Trophoblast cell (in vitro differentiated cells and primary cell): Measurements from ENCODE around the gene C13orf42.

ENCODE experiments used
- DNase-seq, 2 donors: peaks; one replicate each; pipeline ENCODE4 v3.0.0-alpha.2; 2016
- H2AFZ ChIP-seq: 2 replicates; pipeline ENCODE4 v1.6.1; 2013; ENCODE audit warnings: low read length, moderate library complexity, mild to moderate bottlenecking; ENCODE audit not compliant: insufficient read depth, poor library complexity
- H2AK5ac ChIP-seq: 2 replicates; pipeline ENCODE4 v1.6.1; 2013; ENCODE audit warnings: mild to moderate bottlenecking, low read length
- H2BK120ac ChIP-seq: 2 replicates; pipeline ENCODE4 v1.6.1; 2013; ENCODE audit warnings: low read length, mild to moderate bottlenecking, moderate library complexity; ENCODE audit not compliant: insufficient read depth, poor library complexity
- H2BK12ac ChIP-seq: 2 replicates; pipeline ENCODE4 v1.6.1; 2013; ENCODE audit warnings: mild to moderate bottlenecking, low read length, moderate library complexity
- H2BK5ac ChIP-seq: 2 replicates; pipeline ENCODE4 v1.6.1; 2013; ENCODE audit warnings: low read length, low read depth, moderate library complexity, mild to moderate bottlenecking; ENCODE audit not compliant: poor library complexity
- H3K14ac ChIP-seq: 2 replicates; pipeline ENCODE4 v1.6.1; 2013; ENCODE audit warnings: mild to moderate bottlenecking, low read length
- H3K18ac ChIP-seq: 2 replicates; pipeline ENCODE4 v1.6.1; 2013; ENCODE audit warnings: mild to moderate bottlenecking, low read length
- H3K23ac ChIP-seq: 2 replicates; pipeline ENCODE4 v1.6.1; 2013; ENCODE audit warnings: low read length
- H3K27ac ChIP-seq: 2 replicates; pipeline ENCODE4 v1.5.1; 2013; ENCODE audit warnings: low read depth, mild to moderate bottlenecking, inconsistent platforms, low read length, moderate library complexity
- H3K27me3 ChIP-seq: 2 replicates; pipeline ENCODE4 v1.6.1; 2013; ENCODE audit warnings: inconsistent platforms, mild to moderate bottlenecking, low read length, moderate library complexity; ENCODE audit not compliant: insufficient read depth
- H3K36me3 ChIP-seq, 2 experiments: 1 replicate in 1 of 2; 2 replicates in 1 of 2; pipeline ENCODE4 v1.6.1; 2013; ENCODE audit warnings: low read length in 2 of 2, mild to moderate bottlenecking in 2 of 2, moderate library complexity in 1 of 2; ENCODE audit not compliant: insufficient read depth in 2 of 2, control insufficient read depth in 1 of 2
- H3K4ac ChIP-seq: 2 replicates; pipeline ENCODE4 v1.6.1; 2013; ENCODE audit warnings: low read depth, mild to moderate bottlenecking, low read length, moderate library complexity
- H3K4me1 ChIP-seq, 2 experiments: 1 replicate in 1 of 2; 2 replicates in 1 of 2; pipeline ENCODE4 v1.6.1; 2013; ENCODE audit warnings: low read length in 2 of 2, mild to moderate bottlenecking in 2 of 2, moderate library complexity in 1 of 2; ENCODE audit not compliant: insufficient read depth in 2 of 2, control insufficient read depth in 1 of 2
- H3K4me2 ChIP-seq: 2 replicates; pipeline ENCODE4 v1.6.1; 2013; ENCODE audit warnings: inconsistent platforms, mild to moderate bottlenecking, low read length, moderate library complexity
- H3K4me3 ChIP-seq: 2 replicates; pipeline ENCODE4 v1.5.1; 2013; ENCODE audit warnings: mild to moderate bottlenecking, low read depth, low read length, inconsistent platforms
- H3K79me1 ChIP-seq: one replicate; pipeline ENCODE4 v1.6.1; 2013; ENCODE audit warnings: low read length
- H3K79me2 ChIP-seq: 2 replicates; pipeline ENCODE4 v1.6.1; 2013; ENCODE audit warnings: low read length, mild to moderate bottlenecking; ENCODE audit not compliant: control insufficient read depth, insufficient read depth, poor library complexity
- H3K9ac ChIP-seq: 2 replicates; pipeline ENCODE4 v1.6.1; 2013; ENCODE audit warnings: mild to moderate bottlenecking, low read length
- H3K9me3 ChIP-seq: 2 replicates; pipeline ENCODE4 v1.6.1; 2013; ENCODE audit warnings: low read depth, mild to moderate bottlenecking, control low read depth, inconsistent platforms, low read length; ENCODE audit not compliant: insufficient read depth
- H4K12ac ChIP-seq: 2 replicates; pipeline ENCODE4 v1.6.1; 2013; ENCODE audit warnings: low read depth, mild to moderate bottlenecking, low read length, moderate library complexity
- H4K8ac ChIP-seq: 2 replicates; pipeline ENCODE4 v1.6.1; 2013; ENCODE audit warnings: low read depth, mild to moderate bottlenecking, low read length, moderate library complexity
- H4K91ac ChIP-seq: one replicate; pipeline ENCODE4 v1.6.1; 2013; ENCODE audit warnings: low read depth, mild to moderate bottlenecking, low read length, moderate library complexity
- WGBS: extraction: QIAGEN DNeasy Blood & Tissue Kit; methylation state at CpG from one replicate; pipeline ENCODE4 v1.1.7; 2013; ENCODE audit warnings: missing lambda C conversion rate; ENCODE audit not compliant: insufficient read length, insufficient coverage; ENCODE audit errors: extremely low coverage; 5-methylcytosine and 5-hydroxymethylcytosine counted together

Gene C13orf42

DNA sequence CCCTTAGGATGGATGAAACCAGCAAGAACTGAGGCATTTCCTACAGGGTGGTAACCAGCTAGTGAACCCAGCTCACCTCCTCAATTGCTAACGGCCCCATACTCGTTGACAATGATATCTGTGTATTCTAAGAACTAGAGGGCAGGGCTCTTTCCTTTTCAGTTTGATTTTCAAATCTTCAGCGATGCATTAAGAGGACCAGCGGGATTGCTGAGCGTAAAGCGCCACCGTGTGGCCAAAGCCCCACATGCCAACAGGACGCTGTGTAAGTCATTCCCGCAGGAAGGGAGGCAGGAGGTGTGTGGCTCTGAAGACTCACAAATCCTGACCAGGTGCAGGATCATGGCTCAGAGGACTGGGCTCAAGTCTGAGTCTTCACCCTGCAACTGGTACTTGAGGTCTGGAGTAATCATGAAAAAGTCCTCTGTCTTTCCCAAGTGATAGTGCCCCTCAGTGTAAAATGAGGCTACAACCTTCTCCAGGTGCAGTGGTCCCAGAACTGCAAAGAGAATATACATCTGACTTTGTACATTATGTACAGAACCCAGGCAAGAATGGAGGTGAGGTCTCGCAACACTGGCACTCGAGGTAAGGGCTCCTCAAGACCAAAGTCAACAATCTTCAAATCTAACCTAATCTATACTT is 40.9 kb downstream of the C13orf42 start:
- H3K14ac ChIP-seq: no peak overlapping the region
- no peaks in the 10 kb centered on the region for H3K4me1 ChIP-seq

DNA sequence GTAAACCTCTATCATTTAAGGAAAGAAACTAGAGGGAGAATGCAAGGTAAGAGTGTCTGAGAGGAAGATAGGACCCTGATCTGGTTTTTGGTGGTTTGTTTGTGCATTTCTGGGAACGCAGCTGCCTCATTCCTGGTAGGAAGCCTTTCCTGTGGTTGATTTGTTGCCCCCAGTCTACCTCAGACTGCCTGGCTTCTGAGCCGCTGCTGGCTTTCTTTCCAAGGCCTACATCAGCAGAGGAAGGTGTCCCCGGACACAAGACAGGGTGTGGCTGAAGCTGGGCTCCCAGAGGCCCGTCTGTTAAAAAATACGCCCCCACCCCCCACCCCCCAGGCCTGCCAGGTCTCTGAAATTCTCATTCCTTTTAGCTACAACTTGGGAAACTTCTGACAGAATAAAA is 42.6 kb downstream of the C13orf42 start:
- no CpG with 5 or more reads among the region's 5 CpGs for WGBS
- Histone ChIP-seq H3K9me3 (no peaks in the 10 kb centered on the region), H3K18ac (no peak overlapping the region), H3K36me3 (no peaks in the 10 kb centered on the region), H3K4ac (no peak overlapping the region), H3K79me1 (no peaks in the 10 kb centered on the region), H3K79me2 (no peaks in the 10 kb centered on the region), H3K4me2 (no peak overlapping the region), H3K9ac (no peak overlapping the region), H4K91ac (no peak overlapping the region), H3K4me1 (no peaks in the 10 kb centered on the region), H2AFZ (no peak overlapping the region), H2AK5ac (no peak overlapping the region), H4K8ac (no peak overlapping the region), H2BK5ac (no peak overlapping the region), H3K27ac (no peak overlapping the region), H3K4me3 (no peak overlapping the region), H4K12ac (no peak overlapping the region), H3K14ac (no peak overlapping the region), H3K27me3 (no peaks in the 10 kb centered on the region), H3K23ac (no peak overlapping the region), H2BK120ac (no peak overlapping the region), H2BK12ac (no peak overlapping the region)
- no peak for DNase-seq

More for the DNA sequence above, 40.9 kb downstream of the C13orf42 start:
- no CpG with 5 or more reads among the region's 11 CpGs for WGBS
- Histone ChIP-seq H3K9me3 (no peaks in the 10 kb centered on the region), H4K91ac (no peak overlapping the region), H3K18ac (no peak overlapping the region), H3K23ac (no peak overlapping the region), H3K4me2 (no peak overlapping the region), H3K27ac (no peak overlapping the region), H3K79me2 (no peaks in the 10 kb centered on the region), H2AFZ (no peak overlapping the region), H4K8ac (no peak overlapping the region), H2BK120ac (no peak overlapping the region), H3K9ac (no peak overlapping the region), H4K12ac (no peak overlapping the region), H3K36me3 (no peaks in the 10 kb centered on the region), H3K4me3 (no peak overlapping the region), H3K79me1 (no peaks in the 10 kb centered on the region), H2BK5ac (no peak overlapping the region), H3K4ac (no peak overlapping the region), H3K27me3 (no peaks in the 10 kb centered on the region), H2BK12ac (no peak overlapping the region), H2AK5ac (no peak overlapping the region)
- peak; percentile 76 to 92 for DNase-seq

DNA sequence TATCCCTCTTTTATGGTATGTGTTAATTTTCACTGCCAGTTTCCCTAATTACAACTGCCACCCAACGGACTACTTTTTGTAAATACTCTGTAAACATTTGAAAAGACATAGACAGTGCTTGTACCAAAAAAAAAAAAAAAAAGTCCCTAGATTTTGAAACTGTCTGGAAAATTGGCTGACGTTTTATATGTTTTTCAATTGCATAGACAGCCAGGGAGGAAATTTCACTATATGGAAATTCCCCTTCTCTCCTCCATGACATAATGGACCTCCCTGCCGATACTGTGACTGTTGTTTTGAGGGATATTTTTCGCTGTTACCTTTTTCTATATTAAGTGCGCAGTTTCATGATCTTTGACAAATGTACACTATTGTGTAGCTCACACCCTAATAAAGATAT is 43.4 kb downstream of the C13orf42 start:
- H3K4me3 ChIP-seq: no peak overlapping the region
- H4K8ac ChIP-seq: no peak overlapping the region
- DNase-seq: peak in 1 of 2 donors; percentile 25
- no peaks in the 10 kb centered on the region for H3K9me3 ChIP-seq
- no peak overlapping the region for H2BK120ac ChIP-seq
- no peak overlapping the region for H3K4ac ChIP-seq
- no peak overlapping the region for H4K12ac ChIP-seq
- H2AK5ac ChIP-seq: no peak overlapping the region
- H3K18ac ChIP-seq: no peak overlapping the region
- H2BK12ac ChIP-seq: no peak overlapping the region
- H3K4me1 ChIP-seq: no peaks in the 10 kb centered on the region
- no CpG with 5 or more reads among the region's 5 CpGs for WGBS
- no peaks in the 10 kb centered on the region for H3K27me3 ChIP-seq
- H3K23ac ChIP-seq: no peak overlapping the region
- H3K79me2 ChIP-seq: no peaks in the 10 kb centered on the region
- H3K79me1 ChIP-seq: no peaks in the 10 kb centered on the region
- H3K27ac ChIP-seq: no peak overlapping the region
- no peaks in the 10 kb centered on the region for H3K36me3 ChIP-seq
- no peak overlapping the region for H3K14ac ChIP-seq
- no peak overlapping the region for H2AFZ ChIP-seq
- no peak overlapping the region for H4K91ac ChIP-seq
- no peak overlapping the region for H3K9ac ChIP-seq
- no peak overlapping the region for H2BK5ac ChIP-seq
- no peak overlapping the region for H3K4me2 ChIP-seq

DNA sequence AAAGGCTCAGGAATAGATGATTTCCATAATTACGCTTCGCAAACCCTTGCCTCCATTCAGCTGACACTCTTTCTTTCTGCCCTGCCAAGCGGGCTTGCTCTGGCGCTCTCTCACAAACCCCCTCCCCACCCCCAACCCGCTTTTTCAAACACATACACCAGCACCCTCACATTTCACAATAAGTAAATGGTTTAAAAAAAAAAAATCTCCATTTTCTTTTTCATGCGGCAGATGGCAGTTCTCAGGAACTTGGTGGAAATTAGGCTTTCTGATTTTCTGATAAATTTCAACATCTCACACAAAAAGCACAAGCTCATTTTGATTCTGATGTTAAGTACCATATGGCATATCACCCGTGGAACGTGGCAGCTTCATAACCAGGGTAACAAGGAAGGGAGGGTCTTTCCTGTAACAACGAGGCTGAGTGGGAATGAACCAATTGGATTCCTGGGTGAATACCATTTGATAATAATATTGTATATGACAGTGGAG is 43.8 kb downstream of the C13orf42 start:
- H3K9ac ChIP-seq: no peak overlapping the region
- no peaks in the 10 kb centered on the region for H3K79me2 ChIP-seq
- no peak overlapping the region for H3K14ac ChIP-seq
- H2BK5ac ChIP-seq: no peak overlapping the region
- no peak overlapping the region for H4K12ac ChIP-seq
- H2AFZ ChIP-seq: no peak overlapping the region
- no peak overlapping the region for H3K27ac ChIP-seq
- H3K36me3 ChIP-seq: no peaks in the 10 kb centered on the region
- H2BK12ac ChIP-seq: no peak overlapping the region
- no CpG with 5 or more reads among the region's 9 CpGs for WGBS
- H3K4me2 ChIP-seq: no peak overlapping the region
- H4K91ac ChIP-seq: no peak overlapping the region
- no peak overlapping the region for H2BK120ac ChIP-seq
- H3K23ac ChIP-seq: no peak overlapping the region
- H3K4ac ChIP-seq: no peak overlapping the region
- no peaks in the 10 kb centered on the region for H3K9me3 ChIP-seq
- no peaks in the 10 kb centered on the region for H3K27me3 ChIP-seq
- no peaks in the 10 kb centered on the region for H3K4me1 ChIP-seq
- no peaks in the 10 kb centered on the region for H3K79me1 ChIP-seq
- DNase-seq: no peak
- H3K4me3 ChIP-seq: no peak overlapping the region
- H2AK5ac ChIP-seq: no peak overlapping the region
- no peak overlapping the region for H3K18ac ChIP-seq
- no peak overlapping the region for H4K8ac ChIP-seq
